ENCODE data around the gene TAC3.
"Not testable (repeated sequence)": the region's sequence is repeated elsewhere in the genome, so short reads cannot be mapped to it uniquely, and the experiment has no call there.

The TAC3 gene

GRCh38 chr12:57001448-57001906 is 14.9 kb downstream of the TAC3 start:
- DNase-seq: peak; percentile 81 to 83

- DNase-seq: no peak
These were observed 15.9 kb downstream of the TAC3 start for GRCh38 chr12:57000393-57000792.

GRCh38 chr12:56999456-56999855 is 16.9 kb downstream of the TAC3 start:
- no peak for DNase-seq

GRCh38 chr12:56998981-56999380 is 17.3 kb downstream of the TAC3 start:
- DNase-seq: peak; percentile 41 to 43

GRCh38 chr12:56998316-56998715 is 18.0 kb downstream of the TAC3 start:
- DNase-seq: no peak

- DNase-seq: no peak
These were observed 19.4 kb downstream of the TAC3 start for GRCh38 chr12:56996793-56997545.

- DNase-seq: no peak
These were observed 20.3 kb downstream of the TAC3 start for GRCh38 chr12:56995930-56996496.

- DNase-seq: no peak
These were observed 21.0 kb downstream of the TAC3 start for GRCh38 chr12:56995201-56995929.

- no peak for DNase-seq
These were observed 22.0 kb downstream of the TAC3 start for GRCh38 chr12:56994231-56994746.

GRCh38 chr12:56993346-56993745 is 23.0 kb downstream of the TAC3 start:
- no peak for DNase-seq

GRCh38 chr12:56991319-56992246 is 24.7 kb downstream of the TAC3 start:
- no peak for DNase-seq

- no peak for DNase-seq
These were observed 25.5 kb downstream of the TAC3 start for GRCh38 chr12:56990648-56991318.

- no peak for DNase-seq
These were observed 26.3 kb downstream of the TAC3 start for GRCh38 chr12:56989861-56990610.

GRCh38 chr12:56988207-56988739 is 28.1 kb downstream of the TAC3 start:
- no peak for DNase-seq

GRCh38 chr12:56987551-56988053 is 28.7 kb downstream of the TAC3 start:
- DNase-seq: peak; percentile 70 to 78

- no peak for DNase-seq
These were observed 29.3 kb downstream of the TAC3 start for GRCh38 chr12:56987011-56987410.

- DNase-seq: not testable (repeated sequence)
These were observed 30.6 kb downstream of the TAC3 start for GRCh38 chr12:56985714-56986113.

- DNase-seq: no peak
These were observed 32.9 kb downstream of the TAC3 start for GRCh38 chr12:56983386-56983785.

- DNase-seq: not testable (repeated sequence)
These were observed 33.6 kb downstream of the TAC3 start for GRCh38 chr12:56982578-56983236.

GRCh38 chr12:56980941-56981530 is 35.3 kb downstream of the TAC3 start:
- no peak for DNase-seq

Measured in stimulated activated CD4-positive, alpha-beta T cell treated with anti-CD3 and anti-CD28 coated beads, Interleukin-2, amount 100 ng/mL, for 48 hours (primary cell).